SH-SY5Y (cell line): ENCODE data around the gene DIDO1.

Experiments used
- GATA2 ChIP-seq: IDR thresholded peaks from 2 replicates; pipeline ENCODE4 v1.6.1; 2011; ENCODE audit warnings: mild to moderate bottlenecking, low read depth, low read length
- GATA3 ChIP-seq: IDR thresholded peaks from 2 replicates; pipeline ENCODE4 v1.6.1; 2011; ENCODE audit warnings: low read depth, mild to moderate bottlenecking, low read length, moderate library complexity

Gene DIDO1

GRCh38 chr20:62967149-62967501, 40.8 kb upstream of the DIDO1 start:
- TF ChIP-seq GATA3: no peak
- TF ChIP-seq GATA2: no peak

- TF ChIP-seq GATA3 (no peak), GATA2 (no peak)
These were observed 40.2 kb upstream of the DIDO1 start for GRCh38 chr20:62966212-62967148.

DNA sequence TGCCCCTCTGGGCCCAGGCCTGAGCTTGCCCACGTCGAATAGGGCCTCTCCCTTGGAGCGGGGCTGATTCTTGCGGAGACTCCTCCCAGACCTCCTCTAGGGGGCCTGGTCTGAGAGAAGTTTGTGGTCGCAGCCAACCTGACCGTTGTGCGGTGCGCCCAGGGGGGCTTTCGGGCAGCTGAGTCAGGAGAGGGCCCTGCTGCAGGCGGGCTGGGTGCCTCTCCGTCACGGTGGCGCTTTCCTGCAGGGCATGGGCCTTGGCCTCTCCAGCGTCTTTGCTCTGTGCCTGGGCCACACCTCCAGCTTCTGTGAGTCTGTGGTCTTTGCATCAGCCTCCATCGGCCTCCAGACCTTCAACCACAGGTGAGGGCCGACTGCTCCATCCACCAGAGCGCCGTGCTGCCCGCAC, 39.1 kb upstream of the DIDO1 start:
- TF ChIP-seq GATA3: no peak
- TF ChIP-seq GATA2: no peak

GRCh38 chr20:62964700-62965099, 38.4 kb upstream of the DIDO1 start:
- TF ChIP-seq GATA3 (no peak), GATA2 (no peak)

DNA sequence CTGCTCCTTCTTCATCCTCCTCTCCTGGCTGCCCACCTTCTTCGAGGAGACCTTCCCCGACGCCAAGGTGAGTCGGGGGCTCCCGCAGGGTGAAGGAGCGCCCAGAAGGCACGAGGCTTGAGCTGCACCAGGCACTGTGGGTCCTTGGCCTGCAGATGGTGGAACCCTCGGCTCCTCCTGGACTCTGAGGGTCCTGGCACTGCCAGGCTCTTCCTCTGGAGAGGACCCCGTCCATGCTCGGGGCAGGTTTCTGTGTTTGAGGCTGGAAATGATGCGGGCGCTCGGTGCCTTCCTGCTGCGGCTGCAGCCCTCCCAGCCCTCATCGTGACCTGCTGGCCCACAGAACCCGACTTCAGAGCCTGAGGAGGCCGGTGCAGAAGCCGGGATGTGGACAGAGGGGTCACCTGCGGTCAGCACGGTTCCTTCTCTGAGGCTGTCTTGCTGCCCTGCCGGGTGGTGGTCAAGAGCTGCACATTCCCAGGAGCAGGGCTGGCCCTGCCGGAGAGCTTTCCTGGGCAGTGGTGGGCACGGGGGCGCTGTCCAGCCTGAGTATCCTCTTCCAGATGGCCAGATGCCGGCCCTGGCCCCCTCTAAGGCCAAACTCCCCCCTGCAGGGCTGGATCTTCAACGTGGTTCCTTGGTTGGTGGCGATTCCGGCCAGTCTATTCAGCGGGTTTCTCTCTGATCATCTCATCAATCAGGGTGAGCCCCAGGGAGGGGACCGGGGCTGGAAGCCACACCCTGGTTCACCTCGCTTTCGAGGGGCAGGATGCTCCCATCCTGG, 37.5 kb upstream of the DIDO1 start:
- no peak for TF ChIP-seq GATA2
- no peak for TF ChIP-seq GATA3

GRCh38 chr20:62962891-62963613, 36.7 kb upstream of the DIDO1 start:
- TF ChIP-seq GATA3: no peak
- TF ChIP-seq GATA2: no peak

- TF ChIP-seq GATA2 (no peak), GATA3 (no peak)
These were observed 36.0 kb upstream of the DIDO1 start for GRCh38 chr20:62962221-62962879.

- no peak for TF ChIP-seq GATA3
- TF ChIP-seq GATA2: no peak
These were observed 35.5 kb upstream of the DIDO1 start for GRCh38 chr20:62961799-62962198.

DNA sequence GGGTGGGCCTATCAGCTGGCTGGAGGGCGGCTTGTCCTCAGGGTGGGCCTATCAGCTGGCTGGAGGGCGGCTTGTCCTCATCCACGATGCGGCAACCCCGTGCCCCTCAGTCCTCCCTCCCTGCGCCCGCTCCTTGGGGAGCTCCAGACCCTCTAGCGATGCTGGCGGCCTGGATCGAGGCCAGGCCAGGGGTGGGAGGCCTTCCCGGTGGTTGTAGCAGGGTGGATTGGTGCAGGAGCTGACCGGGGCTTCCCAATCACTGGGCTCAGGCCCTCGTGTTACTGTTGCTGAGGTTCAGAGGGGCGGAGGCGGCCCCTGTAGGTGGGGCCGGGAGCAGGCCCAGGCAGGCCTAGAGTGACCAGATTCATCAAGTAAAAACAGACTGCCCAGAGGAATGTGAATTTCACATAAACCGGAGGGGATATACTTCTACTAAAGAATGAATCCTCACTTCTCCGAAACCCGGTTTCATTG, 35.0 kb upstream of the DIDO1 start:
- TF ChIP-seq GATA3 (no peak), GATA2 (no peak)

GRCh38 chr20:62959998-62960436, 33.7 kb upstream of the DIDO1 start:
- TF ChIP-seq GATA2: no peak
- TF ChIP-seq GATA3: no peak

GRCh38 chr20:62959101-62959971, 33.0 kb upstream of the DIDO1 start:
- TF ChIP-seq GATA2: no peak
- no peak for TF ChIP-seq GATA3

- TF ChIP-seq GATA2: no peak
- TF ChIP-seq GATA3: no peak
These were observed 32.2 kb upstream of the DIDO1 start for GRCh38 chr20:62958388-62959100.
